ENCODE results near the gene ME2.
"Not testable (repeated sequence)": the region's sequence is repeated elsewhere in the genome, so short reads cannot be mapped to it uniquely, and the experiment has no call there.

ME2 gene

GRCh38 chr18:50924372-50924771 lies 45.5 kb downstream of the ME2 start:
- no peak for DNase-seq (ENCODE audit: low spot score)

- no peak for DNase-seq (ENCODE audit: low spot score)
These were observed 47.6 kb downstream of the ME2 start for GRCh38 chr18:50926521-50926920.

- DNase-seq (ENCODE audit: low spot score): no peak
These were observed 49.6 kb downstream of the ME2 start for GRCh38 chr18:50928551-50928950.

- DNase-seq (ENCODE audit: low spot score): no peak
These were observed 54.8 kb downstream of the ME2 start for GRCh38 chr18:50933684-50934083.

GRCh38 chr18:50934545-50935211 lies 55.8 kb downstream of the ME2 start:
- DNase-seq (ENCODE audit: low spot score): no peak

- no peak for DNase-seq (ENCODE audit: low spot score)
These were observed 56.7 kb downstream of the ME2 start for GRCh38 chr18:50935493-50936191.

- DNase-seq (ENCODE audit: low spot score): no peak
These were observed 58.3 kb downstream of the ME2 start for GRCh38 chr18:50937183-50937582.

- no peak for DNase-seq (ENCODE audit: low spot score)
These were observed 60.0 kb downstream of the ME2 start for GRCh38 chr18:50938912-50939311.

- no peak for DNase-seq (ENCODE audit: low spot score)
These were observed 65.5 kb downstream of the ME2 start for GRCh38 chr18:50944245-50944932.

- DNase-seq (ENCODE audit: low spot score): not testable (repeated sequence)
These were observed 67.0 kb downstream of the ME2 start for GRCh38 chr18:50945918-50946317.

- no peak for DNase-seq (ENCODE audit: low spot score)
These were observed 69.0 kb downstream of the ME2 start for GRCh38 chr18:50947899-50948298.

- DNase-seq (ENCODE audit: low spot score): no peak
These were observed 70.3 kb downstream of the ME2 start for GRCh38 chr18:50949185-50949584.

GRCh38 chr18:50950626-50951025 lies 71.7 kb downstream of the ME2 start:
- DNase-seq (ENCODE audit: low spot score): no peak

- no peak for DNase-seq (ENCODE audit: low spot score)
These were observed 74.9 kb downstream of the ME2 start for GRCh38 chr18:50953822-50954221.

GRCh38 chr18:50955253-50955652 lies 76.3 kb downstream of the ME2 start:
- no peak for DNase-seq (ENCODE audit: low spot score)

- no peak for DNase-seq (ENCODE audit: low spot score)
These were observed 77.2 kb downstream of the ME2 start for GRCh38 chr18:50956116-50956515.

- DNase-seq (ENCODE audit: low spot score): no peak
These were observed 83.1 kb downstream of the ME2 start for GRCh38 chr18:50961974-50962373.

- DNase-seq (ENCODE audit: low spot score): peak; percentile 57
These were observed 89.1 kb downstream of the ME2 start, which contains the start of gene ELAC1 for GRCh38 chr18:50967714-50968661. Gene ELAC1 (plus strand): TSS chr18:50968040. CDS start chr18:50974405, 6,365 bp downstream.

GRCh38 chr18:50969448-50969847 lies 90.5 kb downstream of the ME2 start:
- no peak for DNase-seq (ENCODE audit: low spot score)

- DNase-seq (ENCODE audit: low spot score): no peak
These were observed 91.1 kb downstream of the ME2 start for GRCh38 chr18:50970006-50970405.

GRCh38 chr18:50972404-50972803 lies 93.5 kb downstream of the ME2 start:
- DNase-seq (ENCODE audit: low spot score): not testable (repeated sequence)

Measured in HuH-7.5 (cell line).